K562 (cell line): ENCODE measurements around the gene RBPMS2.

Source experiments
- EP300 ChIP-seq: IDR thresholded peaks from 2 replicates; pipeline ENCODE4 v1.6.1; 2012; ENCODE audit warnings: low read length, improper control_type of control experiment
- SREBF1 ChIP-seq: fragments of 150-350 bp; IDR thresholded peaks from 2 replicates; pipeline ENCODE4 v1.6.1; 2014; ENCODE audit warnings: antibody characterized with exemption, low read depth, low read length, borderline replicate concordance
- ZNF354B ChIP-seq: fragments of 250-450 bp; sonication (Bioruptor Pico); IDR thresholded peaks from 2 replicates; pipeline ENCODE4 v1.4.0; 2020
- ZNF780A ChIP-seq: fragments of 250-450 bp; sonication (Bioruptor Pico); IDR thresholded peaks from 2 replicates; pipeline ENCODE4 v1.5.0; 2021; ENCODE audit warnings: mild to moderate bottlenecking
- TF ChIP-seq, protein P1 (sequence below): fragments of 250-450 bp; sonication (Bioruptor Pico); IDR thresholded peaks from 2 replicates; pipeline ENCODE4 v1.5.0; 2020; ENCODE audit warnings: mild to moderate bottlenecking
- TF ChIP-seq, protein P2 (sequence below), 3 experiments: IDR thresholded peaks in 2 of 3; conservative IDR thresholded peaks in 1 of 3; 2 replicates each; pipeline ENCODE4 v1.5.1; 2011 to 2012; ENCODE audit warnings: low read length in 3 of 3, mild to moderate bottlenecking in 3 of 3, control low read depth in 2 of 3, improper control_type of control experiment in 1 of 3, inconsistent platforms in 1 of 3, low read depth in 1 of 3, mixed read lengths in 1 of 3, moderate library complexity in 1 of 3; ENCODE audit not compliant: insufficient read depth in 2 of 3

DNA sequence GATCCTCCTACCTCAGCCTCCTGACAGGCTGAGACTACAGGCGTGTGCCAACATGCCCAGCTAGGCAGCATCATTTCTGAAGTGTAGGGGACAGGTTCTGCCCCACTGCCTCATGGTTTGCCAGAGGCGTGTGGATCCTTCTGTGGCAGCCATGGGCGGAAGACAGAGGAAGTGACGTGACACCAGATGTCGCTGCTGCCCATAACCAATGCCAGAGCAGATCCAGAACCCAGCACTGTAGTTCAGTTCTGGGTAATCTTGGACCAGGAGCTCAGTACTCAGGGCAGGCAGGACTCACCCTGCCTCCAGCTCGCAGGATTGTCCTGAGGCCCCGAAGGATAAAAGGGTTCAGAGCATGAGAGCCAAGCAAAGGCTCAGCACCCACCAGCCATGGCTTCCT lies 8.2 kb downstream of the RBPMS2 start:
- TF ChIP-seq EP300 (no peak), ZNF354B (CRISPR knock-in tag) (no peak), ZNF780A (no peak), SREBF1 (no peak)
- TF ChIP-seq, protein P1, sequence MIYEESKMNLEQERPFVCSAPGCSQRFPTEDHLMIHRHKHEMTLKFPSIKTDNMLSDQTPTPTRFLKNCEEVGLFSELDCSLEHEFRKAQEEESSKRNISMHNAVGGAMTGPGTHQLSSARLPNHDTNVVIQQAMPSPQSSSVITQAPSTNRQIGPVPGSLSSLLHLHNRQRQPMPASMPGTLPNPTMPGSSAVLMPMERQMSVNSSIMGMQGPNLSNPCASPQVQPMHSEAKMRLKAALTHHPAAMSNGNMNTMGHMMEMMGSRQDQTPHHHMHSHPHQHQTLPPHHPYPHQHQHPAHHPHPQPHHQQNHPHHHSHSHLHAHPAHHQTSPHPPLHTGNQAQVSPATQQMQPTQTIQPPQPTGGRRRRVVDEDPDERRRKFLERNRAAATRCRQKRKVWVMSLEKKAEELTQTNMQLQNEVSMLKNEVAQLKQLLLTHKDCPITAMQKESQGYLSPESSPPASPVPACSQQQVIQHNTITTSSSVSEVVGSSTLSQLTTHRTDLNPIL: no peak
- TF ChIP-seq, protein P2, sequence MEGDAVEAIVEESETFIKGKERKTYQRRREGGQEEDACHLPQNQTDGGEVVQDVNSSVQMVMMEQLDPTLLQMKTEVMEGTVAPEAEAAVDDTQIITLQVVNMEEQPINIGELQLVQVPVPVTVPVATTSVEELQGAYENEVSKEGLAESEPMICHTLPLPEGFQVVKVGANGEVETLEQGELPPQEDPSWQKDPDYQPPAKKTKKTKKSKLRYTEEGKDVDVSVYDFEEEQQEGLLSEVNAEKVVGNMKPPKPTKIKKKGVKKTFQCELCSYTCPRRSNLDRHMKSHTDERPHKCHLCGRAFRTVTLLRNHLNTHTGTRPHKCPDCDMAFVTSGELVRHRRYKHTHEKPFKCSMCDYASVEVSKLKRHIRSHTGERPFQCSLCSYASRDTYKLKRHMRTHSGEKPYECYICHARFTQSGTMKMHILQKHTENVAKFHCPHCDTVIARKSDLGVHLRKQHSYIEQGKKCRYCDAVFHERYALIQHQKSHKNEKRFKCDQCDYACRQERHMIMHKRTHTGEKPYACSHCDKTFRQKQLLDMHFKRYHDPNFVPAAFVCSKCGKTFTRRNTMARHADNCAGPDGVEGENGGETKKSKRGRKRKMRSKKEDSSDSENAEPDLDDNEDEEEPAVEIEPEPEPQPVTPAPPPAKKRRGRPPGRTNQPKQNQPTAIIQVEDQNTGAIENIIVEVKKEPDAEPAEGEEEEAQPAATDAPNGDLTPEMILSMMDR (IDR thresholded peaks at IDR 0.05 in 2 of 3, conservative IDR thresholded peaks at IDR 0.05 in 1 of 3; ENCODE audit: insufficient read depth in 2 of 3, low read depth in 1 of 3, low read length in 3 of 3): peak; percentile 41 to 43 (median 42); a peak in 4 of 6 replicates
